HG03442 (cell line): ENCODE measurements around the gene ATF7IP2.
"Not testable (repeated sequence)": the region's sequence is repeated elsewhere in the genome, so short reads cannot be mapped to it uniquely, and the experiment has no call there.

ENCODE experiments used
- ATAC-seq: cut with Tn5 transposase; IDR thresholded peaks from one replicate; pipeline ENCODE4 v1.9.1; 2021; ENCODE audit warnings: mild to moderate bottlenecking, moderate library complexity; ENCODE audit not compliant: unreplicated experiment

Gene ATF7IP2

GRCh38 chr16:10373556-10373955, 12.3 kb upstream of the ATF7IP2 start:
- no peak for ATAC-seq

- ATAC-seq: no peak
Observed at GRCh38 chr16:10376229-10376628, 9.6 kb upstream of the ATF7IP2 start.

GRCh38 chr16:10383626-10384025, 2.2 kb upstream of the ATF7IP2 start:
- no peak for ATAC-seq

- no peak for ATAC-seq
Observed at GRCh38 chr16:10386517-10387100, 748 bp downstream of the ATF7IP2 start.

- no peak for ATAC-seq
Observed at GRCh38 chr16:10387188-10387617, 1.3 kb downstream of the ATF7IP2 start.

- no peak for ATAC-seq
Observed at GRCh38 chr16:10388988-10389387, 3.1 kb downstream of the ATF7IP2 start.

- no peak for ATAC-seq
Observed at GRCh38 chr16:10390330-10390729, 4.5 kb downstream of the ATF7IP2 start.

- no peak for ATAC-seq
Observed at GRCh38 chr16:10390867-10391266, 5.0 kb downstream of the ATF7IP2 start.

- ATAC-seq: no peak
Observed at GRCh38 chr16:10391339-10391738, 5.5 kb downstream of the ATF7IP2 start.

- no peak for ATAC-seq
Observed at GRCh38 chr16:10402975-10403374, 17.1 kb downstream of the ATF7IP2 start.

GRCh38 chr16:10405386-10405939, 19.6 kb downstream of the ATF7IP2 start:
- ATAC-seq: no peak

GRCh38 chr16:10408824-10409381, 23.0 kb downstream of the ATF7IP2 start:
- no peak for ATAC-seq

- ATAC-seq: not testable (repeated sequence)
Observed at GRCh38 chr16:10409713-10410112, 23.9 kb downstream of the ATF7IP2 start.

- ATAC-seq: no peak
Observed at GRCh38 chr16:10410469-10410868, 24.6 kb downstream of the ATF7IP2 start.

- ATAC-seq: no peak
Observed at GRCh38 chr16:10412935-10413601, 27.2 kb downstream of the ATF7IP2 start.

GRCh38 chr16:10418204-10418603, 32.3 kb downstream of the ATF7IP2 start:
- ATAC-seq: not testable (repeated sequence)

- no peak for ATAC-seq
Observed at GRCh38 chr16:10419701-10420100, 33.8 kb downstream of the ATF7IP2 start.

- ATAC-seq: no peak
Observed at GRCh38 chr16:10421596-10421995, 35.7 kb downstream of the ATF7IP2 start.

- no peak for ATAC-seq
Observed at GRCh38 chr16:10428433-10429168, 42.7 kb downstream of the ATF7IP2 start.

GRCh38 chr16:10429299-10429969, 43.6 kb downstream of the ATF7IP2 start:
- not testable (repeated sequence) for ATAC-seq

GRCh38 chr16:10441726-10442125, 55.9 kb downstream of the ATF7IP2 start:
- ATAC-seq: no peak
